ENCODE data around the gene ERFE. TPM values are rescaled to one million over a fixed set of nuclear protein-coding genes. Genes with fewer than 3 reads are reported as not detected.
A peak's percentile ranks its signal among the peaks of the same experiment; 100 is the strongest.

Gene ERFE
- total RNA-seq, 1 donor, result 1.8 TPM

DNA sequence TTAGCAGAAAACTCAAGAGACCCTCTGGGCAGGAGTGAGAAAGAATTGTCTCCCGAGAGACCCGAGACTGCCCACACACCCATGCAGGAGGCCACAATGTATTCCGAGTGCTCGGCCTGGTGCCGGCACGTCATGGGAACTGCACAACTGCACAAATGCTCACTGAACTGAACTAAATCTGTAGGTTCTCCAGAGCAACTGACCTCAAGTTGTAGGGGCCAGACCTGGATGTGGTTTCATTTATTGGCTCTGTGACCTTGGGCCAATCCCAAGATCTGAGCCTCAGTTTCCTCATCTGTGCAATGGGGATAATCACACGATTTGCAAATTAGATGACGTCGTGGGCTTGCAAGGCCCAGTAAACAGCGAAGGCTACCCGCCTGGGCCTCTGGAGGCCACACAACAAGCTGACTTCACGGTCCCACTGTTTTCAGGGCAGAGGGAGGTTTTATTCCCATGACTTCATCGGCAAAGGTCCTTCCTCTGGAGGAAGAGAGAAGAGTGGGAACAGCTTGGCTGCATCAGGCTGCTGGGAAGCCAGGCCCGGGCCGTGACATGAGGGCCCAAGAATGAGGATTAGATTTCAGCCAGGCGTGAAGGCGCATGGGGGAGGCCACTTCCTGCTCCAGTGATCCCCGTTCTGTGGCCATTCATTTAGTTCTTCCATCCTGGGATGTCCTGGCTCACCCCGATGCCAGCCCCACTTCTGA lies 3.6 kb upstream of the ERFE start:
- H2AFZ ChIP-seq (ENCODE audit: low read length), result peak overlapping the region; percentile 54
- peak overlapping the region; percentile 58 for H3K27ac ChIP-seq (ENCODE audit: low read depth, low read length)
- H3K4me1 ChIP-seq (ENCODE audit: insufficient read depth, low read length), result no peaks in the 10 kb centered on the region
- no peaks in the 10 kb centered on the region for H3K27me3 ChIP-seq (ENCODE audit: insufficient read depth, low read length)
- no peak overlapping the region for H3K4me2 ChIP-seq (ENCODE audit: insufficient read depth, low read length)
- no peak overlapping the region for H3K4me3 ChIP-seq (ENCODE audit: insufficient read depth, low read length)
- H4K20me1 ChIP-seq (ENCODE audit: insufficient read depth, low read length), result no peaks in the 10 kb centered on the region
- no peaks in the 10 kb centered on the region for H3K36me3 ChIP-seq (ENCODE audit: insufficient read depth, low read length)
- no peaks in the 10 kb centered on the region for H3K9me3 ChIP-seq (ENCODE audit: low read depth, low read length)
- no peaks in the 10 kb centered on the region for H3K79me2 ChIP-seq (ENCODE audit: insufficient read depth, low read length)
- peak; percentile 99 for DNase-seq (ENCODE audit: insufficient read length, low spot score, missing footprints)
- TF ChIP-seq, protein P1, sequence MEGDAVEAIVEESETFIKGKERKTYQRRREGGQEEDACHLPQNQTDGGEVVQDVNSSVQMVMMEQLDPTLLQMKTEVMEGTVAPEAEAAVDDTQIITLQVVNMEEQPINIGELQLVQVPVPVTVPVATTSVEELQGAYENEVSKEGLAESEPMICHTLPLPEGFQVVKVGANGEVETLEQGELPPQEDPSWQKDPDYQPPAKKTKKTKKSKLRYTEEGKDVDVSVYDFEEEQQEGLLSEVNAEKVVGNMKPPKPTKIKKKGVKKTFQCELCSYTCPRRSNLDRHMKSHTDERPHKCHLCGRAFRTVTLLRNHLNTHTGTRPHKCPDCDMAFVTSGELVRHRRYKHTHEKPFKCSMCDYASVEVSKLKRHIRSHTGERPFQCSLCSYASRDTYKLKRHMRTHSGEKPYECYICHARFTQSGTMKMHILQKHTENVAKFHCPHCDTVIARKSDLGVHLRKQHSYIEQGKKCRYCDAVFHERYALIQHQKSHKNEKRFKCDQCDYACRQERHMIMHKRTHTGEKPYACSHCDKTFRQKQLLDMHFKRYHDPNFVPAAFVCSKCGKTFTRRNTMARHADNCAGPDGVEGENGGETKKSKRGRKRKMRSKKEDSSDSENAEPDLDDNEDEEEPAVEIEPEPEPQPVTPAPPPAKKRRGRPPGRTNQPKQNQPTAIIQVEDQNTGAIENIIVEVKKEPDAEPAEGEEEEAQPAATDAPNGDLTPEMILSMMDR (IDR thresholded peaks at IDR 0.05; ENCODE audit: extremely low read depth, low read depth, low read length), result no peak

DNA sequence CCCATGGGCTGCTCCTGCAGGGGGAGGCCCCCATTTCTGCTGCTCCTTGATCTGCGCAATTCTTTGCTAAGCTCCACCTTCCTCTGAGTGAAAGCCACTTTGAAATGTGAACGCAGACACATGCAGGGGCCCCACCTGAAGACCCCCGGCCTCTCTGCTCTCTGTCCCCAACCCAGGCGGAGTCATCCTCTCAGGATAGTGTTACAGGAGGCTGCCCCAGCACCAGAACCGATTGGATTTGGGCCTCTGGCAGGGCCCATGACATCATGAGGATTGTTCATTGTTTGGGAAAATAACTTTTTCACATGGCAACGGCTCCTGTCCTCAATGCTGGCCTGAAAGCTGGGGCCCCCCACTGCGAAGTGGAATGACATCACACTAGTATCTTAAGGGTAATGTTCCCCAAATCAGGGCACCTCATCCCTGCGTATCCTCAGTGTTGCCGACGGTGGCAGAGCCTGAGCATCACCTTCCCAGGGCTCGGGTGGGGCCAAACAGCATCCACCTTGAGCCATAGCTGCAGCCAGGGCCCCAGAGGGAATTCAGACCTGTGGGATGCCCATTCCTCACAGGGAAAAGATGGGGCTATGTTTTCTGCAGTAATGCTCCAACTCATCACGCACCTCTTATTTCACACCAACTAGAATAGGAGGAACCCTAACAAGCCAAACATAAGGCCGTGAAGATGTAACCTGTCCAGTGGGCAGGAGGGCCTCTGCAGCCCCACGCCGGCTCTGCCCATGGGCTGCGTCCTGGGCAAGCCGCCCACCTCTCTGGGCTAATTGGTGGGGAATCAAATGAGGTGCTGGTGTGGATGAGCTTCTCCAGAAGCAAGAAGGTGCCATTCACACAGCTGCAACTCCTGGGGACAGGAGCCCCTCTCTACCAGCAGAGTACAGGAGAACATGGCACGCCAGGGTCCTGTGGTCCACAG lies 2.7 kb upstream of the ERFE start:
- TF ChIP-seq, protein P1 (IDR thresholded peaks at IDR 0.05; ENCODE audit: extremely low read depth, low read depth, low read length), result no peak
- H3K27ac ChIP-seq (ENCODE audit: low read depth, low read length), result peak overlapping the region; percentile 58
- H3K4me1 ChIP-seq (ENCODE audit: insufficient read depth, low read length), result no peaks in the 10 kb centered on the region
- H3K9me3 ChIP-seq (ENCODE audit: low read depth, low read length), result no peaks in the 10 kb centered on the region
- H3K27me3 ChIP-seq (ENCODE audit: insufficient read depth, low read length), result no peaks in the 10 kb centered on the region
- no peaks in the 10 kb centered on the region for H3K36me3 ChIP-seq (ENCODE audit: insufficient read depth, low read length)
- no peaks in the 10 kb centered on the region for H3K79me2 ChIP-seq (ENCODE audit: insufficient read depth, low read length)
- H2AFZ ChIP-seq (ENCODE audit: low read length), result no peak overlapping the region
- no peak overlapping the region for H3K4me3 ChIP-seq (ENCODE audit: insufficient read depth, low read length)
- no peaks in the 10 kb centered on the region for H4K20me1 ChIP-seq (ENCODE audit: insufficient read depth, low read length)
- no peak overlapping the region for H3K4me2 ChIP-seq (ENCODE audit: insufficient read depth, low read length)
- DNase-seq (ENCODE audit: insufficient read length, low spot score, missing footprints), result peak; percentile 95

DNA sequence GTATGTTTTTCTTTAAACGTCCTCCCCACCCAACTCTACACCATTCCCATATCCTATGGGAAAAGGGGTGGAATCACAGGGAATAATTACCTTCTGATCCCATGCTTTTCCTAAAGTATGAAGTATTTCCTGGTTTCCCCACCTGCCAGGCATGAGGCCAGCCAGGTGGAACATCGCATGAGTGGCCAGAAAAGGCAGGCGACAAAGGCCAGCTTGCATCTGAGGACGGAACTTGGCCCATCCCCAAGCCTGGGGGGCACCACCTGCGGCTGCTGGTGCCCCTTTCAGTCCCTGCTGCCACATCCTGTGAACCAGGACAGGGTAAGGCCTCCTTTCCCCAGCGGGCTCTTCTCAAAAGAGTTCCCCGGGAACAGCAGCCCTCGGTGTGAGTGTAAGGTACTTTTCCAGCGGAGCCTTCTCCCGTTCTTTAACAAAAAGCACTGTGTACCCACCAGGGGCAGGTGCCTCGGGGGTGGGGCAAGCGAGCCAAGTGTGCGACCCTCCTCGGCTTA lies 1.2 kb upstream of the ERFE start:
- Histone ChIP-seq H4K20me1 (ENCODE audit: insufficient read depth, low read length) (no peaks in the 10 kb centered on the region), H3K4me3 (ENCODE audit: insufficient read depth, low read length) (no peak overlapping the region), H2AFZ (ENCODE audit: low read length) (no peak overlapping the region), H3K9me3 (ENCODE audit: low read depth, low read length) (no peaks in the 10 kb centered on the region), H3K27ac (ENCODE audit: low read depth, low read length) (no peak overlapping the region), H3K4me1 (ENCODE audit: insufficient read depth, low read length) (no peaks in the 10 kb centered on the region), H3K36me3 (ENCODE audit: insufficient read depth, low read length) (no peaks in the 10 kb centered on the region), H3K79me2 (ENCODE audit: insufficient read depth, low read length) (no peaks in the 10 kb centered on the region), H3K27me3 (ENCODE audit: insufficient read depth, low read length) (no peaks in the 10 kb centered on the region), H3K4me2 (ENCODE audit: insufficient read depth, low read length) (no peak overlapping the region)
- TF ChIP-seq, protein P1 (IDR thresholded peaks at IDR 0.05; ENCODE audit: extremely low read depth, low read depth, low read length), result no peak
- peak; percentile 61 for DNase-seq (ENCODE audit: insufficient read length, low spot score, missing footprints)
